OCI-LY1 (cell line): ENCODE data around the gene MLX.
"Not testable (repeated sequence)": the region's sequence is repeated elsewhere in the genome, so short reads cannot be mapped to it uniquely, and the experiment has no call there.

Source experiments
- H2AFZ ChIP-seq: fragments of 200-600 bp; sonication (generic), shearing (Covaris generic); 2 replicates; pipeline ENCODE4 v1.6.0; 2014; ENCODE audit warnings: antibody characterized with exemption, mild to moderate bottlenecking, low read length
- H3F3A ChIP-seq: fragments of 200-600 bp; sonication (generic), shearing (Covaris generic); 2 replicates; pipeline ENCODE4 v1.6.0; 2014; ENCODE audit warnings: mild to moderate bottlenecking, antibody characterized with exemption, low read length, moderate library complexity; ENCODE audit not compliant: insufficient read depth
- H3K27ac ChIP-seq: fragments of 200-600 bp; sonication (generic); 2 replicates; pipeline ENCODE4 v1.5.1; 2014; ENCODE audit warnings: low read length, mixed run types, mild to moderate bottlenecking, low read depth; ENCODE audit not compliant: poor library complexity, severe bottlenecking
- H3K27me3 ChIP-seq: fragments of 200-600 bp; sonication (generic); 2 replicates; pipeline ENCODE4 v1.6.0; 2014; ENCODE audit warnings: antibody characterized with exemption, mild to moderate bottlenecking, low read length, moderate library complexity; ENCODE audit not compliant: insufficient read depth
- H3K36me3 ChIP-seq: fragments of 200-600 bp; sonication (generic); 2 replicates; pipeline ENCODE4 v1.6.1; 2014; ENCODE audit warnings: mild to moderate bottlenecking, antibody characterized with exemption, low read length, moderate library complexity, mixed read lengths; ENCODE audit not compliant: insufficient read depth
- H3K4me1 ChIP-seq: fragments of 200-600 bp; sonication (generic); 2 replicates; pipeline ENCODE4 v1.5.1; 2014; ENCODE audit warnings: mild to moderate bottlenecking, low read length, moderate library complexity; ENCODE audit not compliant: insufficient read depth, severe bottlenecking
- H3K4me2 ChIP-seq: fragments of 200-600 bp; sonication (generic), shearing (Covaris generic); 2 replicates; pipeline ENCODE4 v1.6.1; 2014; ENCODE audit warnings: low read length
- H3K4me3 ChIP-seq: fragments of 200-600 bp; sonication (generic); 2 replicates; pipeline ENCODE4 v1.5.1; 2014; ENCODE audit warnings: low read length, low read depth, mild to moderate bottlenecking, mixed read lengths; ENCODE audit not compliant: poor library complexity, severe bottlenecking
- H3K79me2 ChIP-seq: fragments of 200-600 bp; shearing (Covaris generic); 2 replicates; pipeline ENCODE4 v1.6.1; 2016; ENCODE audit warnings: mixed run types, low read length, mixed read lengths; ENCODE audit not compliant: insufficient read depth
- H3K9ac ChIP-seq: fragments of 200-600 bp; sonication (generic), shearing (Covaris generic); 2 replicates; pipeline ENCODE4 v1.6.1; 2014; ENCODE audit warnings: mild to moderate bottlenecking, low read length, mixed read lengths
- H3K9me2 ChIP-seq: fragments of 200-600 bp; sonication (generic), shearing (Covaris generic); 2 replicates; pipeline ENCODE4 v1.6.1; 2014; ENCODE audit warnings: low read depth, mild to moderate bottlenecking, low read length, mixed read lengths
- H3K9me3 ChIP-seq: fragments of 200-600 bp; shearing (Covaris generic); 2 replicates; pipeline ENCODE4 v1.6.1; 2014; ENCODE audit warnings: low read length, mixed read lengths
- H4K20me1 ChIP-seq: fragments of 200-600 bp; sonication (generic), shearing (Covaris generic); 2 replicates; pipeline ENCODE4 v1.6.0; 2016; ENCODE audit warnings: mild to moderate bottlenecking, low read length; ENCODE audit not compliant: insufficient read depth
- CTCF ChIP-seq: fragments of 200-600 bp; sonication (generic), shearing (Covaris generic); IDR thresholded peaks from 2 replicates; pipeline ENCODE4 v1.5.1; 2017; ENCODE audit warnings: mild to moderate bottlenecking, antibody characterized with exemption, low read length, moderate library complexity, mixed read lengths
- EZH2 ChIP-seq: fragments of 200-600 bp; sonication (generic), shearing (Covaris generic); IDR thresholded peaks from 2 replicates; pipeline ENCODE4 v1.8.0; 2017; ENCODE audit warnings: borderline replicate concordance, mixed run types, mild to moderate bottlenecking, antibody characterized with exemption, low read length, moderate library complexity, mixed read lengths

The MLX gene

GRCh38 chr17:42548993-42549755 lies 17.7 kb upstream of the MLX start:
- peak overlapping the region; percentile 74 for H3K4me2 ChIP-seq
- no peaks in the 10 kb centered on the region for H3F3A ChIP-seq
- TF ChIP-seq CTCF (no peak), EZH2 (no peak)
- H3K9ac ChIP-seq = peak overlapping the region; percentile 56; the same call in 1 of the 2 replicates
- no peak overlapping the region for H3K27ac ChIP-seq
- H3K4me3 ChIP-seq = peak overlapping the region; percentile 64
- H3K9me2 ChIP-seq = no peaks in the 10 kb centered on the region
- H3K27me3 ChIP-seq = no peaks in the 10 kb centered on the region
- H4K20me1 ChIP-seq = no peaks in the 10 kb centered on the region
- H3K4me1 ChIP-seq = peaks cover 14% of the 10 kb centered on the region
- no peaks in the 10 kb centered on the region for H3K9me3 ChIP-seq
- no peak overlapping the region for H2AFZ ChIP-seq
- no peaks in the 10 kb centered on the region for H3K79me2 ChIP-seq
- peaks cover 5% of the 10 kb centered on the region; the same call in 1 of the 2 replicates for H3K36me3 ChIP-seq

GRCh38 chr17:42552736-42553135 lies 14.2 kb upstream of the MLX start, which contains the start of gene HSD17B1:
Gene HSD17B1, plus strand, starts transcription at chr17:42552923. Its CDS starts 11 bp downstream, at chr17:42552934.
- not testable (repeated sequence) for H3K9ac ChIP-seq, H3F3A ChIP-seq, H4K20me1 ChIP-seq, H3K79me2 ChIP-seq, H3K36me3 ChIP-seq, H3K9me3 ChIP-seq, H3K27me3 ChIP-seq, H3K9me2 ChIP-seq, H3K27ac ChIP-seq, H2AFZ ChIP-seq
- peaks cover 23% of the 10 kb centered on the region for H3K4me1 ChIP-seq
- peak within 1 kb of the TSS; percentile 63; the same call in 1 of the 2 replicates for H3K4me2 ChIP-seq
- H3K4me3 ChIP-seq = peak within 1 kb of the TSS; percentile 66

GRCh38 chr17:42553161-42553818 lies 13.6 kb upstream of the MLX start:
- Histone ChIP-seq H3K9ac (no peak overlapping the region), H3K27ac (no peak overlapping the region)

More at GRCh38 chr17:42553161-42553818, 13.6 kb upstream of the MLX start:
- no peak overlapping the region for H2AFZ ChIP-seq
- H3K9me3 ChIP-seq = no peaks in the 10 kb centered on the region
- no peaks in the 10 kb centered on the region for H3K79me2 ChIP-seq
- no peaks in the 10 kb centered on the region for H3K9me2 ChIP-seq
- H4K20me1 ChIP-seq = no peaks in the 10 kb centered on the region
- H3K4me2 ChIP-seq = peak overlapping the region; percentile 63; the same call in 1 of the 2 replicates
- no peaks in the 10 kb centered on the region for H3K27me3 ChIP-seq
- H3K36me3 ChIP-seq = 0 out of 2 replicates have a peak, but pooled peaks cover 4% of the 10 kb centered on the region
- H3F3A ChIP-seq = no peaks in the 10 kb centered on the region
- H3K4me1 ChIP-seq = peaks cover 19% of the 10 kb centered on the region
- peak overlapping the region; percentile 66 for H3K4me3 ChIP-seq
- TF ChIP-seq EZH2 (no peak), CTCF (no peak)
